Colonic mucosa (tissue), 4 donors: ENCODE measurements around the gene ANKRD31. TPM values are rescaled to one million over a fixed set of nuclear protein-coding genes. Genes with fewer than 3 reads are reported as not detected.
"Not testable (repeated sequence)": the region's sequence is repeated elsewhere in the genome, so short reads cannot be mapped to it uniquely, and the experiment has no call there.

Source experiments
- DNase-seq: peaks from one replicate; pipeline ENCODE4 v3.0.0-alpha.2; 2020
- H3K27ac ChIP-seq: fragments of 200-600 bp; one replicate; pipeline ENCODE4 v1.8.0; 2021
- H3K27me3 ChIP-seq: fragments of 200-600 bp; one replicate; pipeline ENCODE4 v1.8.0; 2021
- H3K36me3 ChIP-seq: fragments of 200-600 bp; one replicate; pipeline ENCODE4 v1.8.0; 2021
- H3K4me1 ChIP-seq: fragments of 200-600 bp; one replicate; pipeline ENCODE4 v1.8.0; 2021; ENCODE audit warnings: mild to moderate bottlenecking
- H3K4me3 ChIP-seq: fragments of 200-600 bp; one replicate; pipeline ENCODE4 v1.8.0; 2021
- H3K9ac ChIP-seq, 2 donors: one replicate each; pipeline ENCODE4 v1.7.0; 2013; ENCODE audit warnings: control low read depth in 2 of 2, low read depth in 2 of 2, low read length in 2 of 2
- H3K9me3 ChIP-seq: fragments of 200-600 bp; one replicate; pipeline ENCODE4 v1.8.0; 2021
- CTCF ChIP-seq: fragments of 200-600 bp; IDR thresholded peaks from one replicate; pipeline ENCODE4 v1.8.0; 2022; ENCODE audit warnings: antibody characterized with exemption, mild to moderate bottlenecking
- intact Hi-C: fragments of 100-400 bp; cut with DNase I; formaldehyde crosslinking; loops from one replicate; pipeline ENCODE4 v1.14.1; 2022
- total RNA-seq, 2 donors: library from RNA; stranded (reverse); fragmentation: NEBNext Ultra II Directional in 1 of 2; extraction: Animal tissue kit (Norgen Biotek cat#: 25700) in 1 of 2; gene quantifications; one replicate each; pipeline ENCODE4 v1.2.1, GENCODE V29; 2021
- donor health status: healthy.
- donor health status: DM: no; HTN: no; CAD: no.
- donor health status: DM: no; HTN: no; CAD: no.

ANKRD31 gene
- total RNA-seq, 2 donors from 2014 or later: 0.05 TPM

DNA sequence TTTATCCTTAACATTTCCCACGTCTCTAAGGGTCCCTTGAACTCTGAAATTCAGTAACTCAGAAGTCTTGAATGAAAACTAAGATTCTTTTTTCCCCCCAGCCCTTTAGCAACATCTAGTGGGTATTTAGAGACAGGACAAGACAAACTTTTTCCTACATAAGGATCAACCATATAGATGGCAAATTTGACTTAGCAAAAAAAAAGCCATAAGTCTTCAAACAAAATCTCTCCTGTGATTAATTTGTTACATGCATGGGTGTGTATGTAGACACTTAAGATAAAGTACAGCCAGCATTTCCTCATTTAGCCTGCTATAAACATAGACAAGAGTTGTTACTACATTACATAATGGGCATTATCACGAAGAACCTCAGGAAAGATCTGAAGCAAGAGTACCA is 29.1 kb upstream of the ANKRD31 start:
- TF ChIP-seq CTCF: peak; percentile 45
- intact Hi-C loops: no loop called here
- Histone ChIP-seq H3K9ac (no peak overlapping the region), H3K27me3 (no peaks in the 10 kb centered on the region), H3K36me3 (no peaks in the 10 kb centered on the region), H3K4me3 (no peak overlapping the region), H3K4me1 (peaks cover 11% of the 10 kb centered on the region), H3K27ac (peak overlapping the region; percentile 48), H3K9me3 (no peaks in the 10 kb centered on the region)
- DNase-seq: no peak

- no peaks in the 10 kb centered on the region for H3K36me3 ChIP-seq
- H3K27me3 ChIP-seq: no peaks in the 10 kb centered on the region
- intact Hi-C loops: no loop called here
- DNase-seq: peak; percentile 29
- peaks cover 11% of the 10 kb centered on the region for H3K4me1 ChIP-seq
- TF ChIP-seq CTCF: no peak
- H3K27ac ChIP-seq: peak overlapping the region; percentile 13
- peak overlapping the region in 1 of 2 donors; percentile 19 for H3K9ac ChIP-seq
- H3K4me3 ChIP-seq: no peak overlapping the region
- no peaks in the 10 kb centered on the region for H3K9me3 ChIP-seq
These were observed 25.6 kb upstream of the ANKRD31 start for GRCh38 chr5:75262271-75262670.

- no peak for TF ChIP-seq CTCF
- peak; percentile 43 for DNase-seq
- H3K4me1 ChIP-seq: peaks cover 11% of the 10 kb centered on the region
- no peak overlapping the region for H3K9ac ChIP-seq
- H3K4me3 ChIP-seq: no peak overlapping the region
- peak overlapping the region; percentile 4 for H3K27ac ChIP-seq
- H3K9me3 ChIP-seq: no peaks in the 10 kb centered on the region
- intact Hi-C loops: no loop called here
- no peaks in the 10 kb centered on the region for H3K27me3 ChIP-seq
- no peaks in the 10 kb centered on the region for H3K36me3 ChIP-seq
These were observed 24.0 kb upstream of the ANKRD31 start for GRCh38 chr5:75260708-75261107.

- intact Hi-C loops, DNase-seq, H3K27ac ChIP-seq, H3K9ac ChIP-seq, H3K4me1 ChIP-seq, H3K9me3 ChIP-seq, H3K36me3 ChIP-seq, H3K27me3 ChIP-seq, H3K4me3 ChIP-seq: not testable (repeated sequence)
These were observed 13.8 kb upstream of the ANKRD31 start for GRCh38 chr5:75250452-75250851.

GRCh38 chr5:75245023-75245422 is 8.3 kb upstream of the ANKRD31 start:
- Histone ChIP-seq H3K4me1 (no peaks in the 10 kb centered on the region), H3K9ac (no peak overlapping the region), H3K4me3 (no peak overlapping the region), H3K36me3 (no peaks in the 10 kb centered on the region), H3K27ac (no peak overlapping the region), H3K9me3 (no peaks in the 10 kb centered on the region), H3K27me3 (no peaks in the 10 kb centered on the region)
- no peak for DNase-seq
- intact Hi-C loops: no loop called here
- TF ChIP-seq CTCF: no peak

- H3K9ac ChIP-seq: no peak overlapping the region
- H3K36me3 ChIP-seq: no peaks in the 10 kb centered on the region
- H3K27ac ChIP-seq: no peak overlapping the region
- no peaks in the 10 kb centered on the region for H3K4me1 ChIP-seq
- intact Hi-C loops: loop anchor here (5.0 kb wide), 1 partner anchor 94 kb away; the partner anchor contains the start of gene HMGCR
- H3K9me3 ChIP-seq: no peaks in the 10 kb centered on the region
- DNase-seq: no peak
- no peak for TF ChIP-seq CTCF
- H3K27me3 ChIP-seq: no peaks in the 10 kb centered on the region
- H3K4me3 ChIP-seq: no peak overlapping the region
These were observed 6.8 kb upstream of the ANKRD31 start for GRCh38 chr5:75243510-75243909.
